ENCODE results near the gene BAIAP2.

BAIAP2 gene

GRCh38 chr17:80992948-80993624 is 41.9 kb upstream of the BAIAP2 start:
- Histone ChIP-seq H3K36me3 (ENCODE audit: control insufficient read depth in 5 of 5, insufficient read depth in 5 of 5, low read length in 5 of 5) (peaks cover 0 to 33% (median 32%) of the 10 kb centered on the region in 5 donors), H3K9ac (ENCODE audit: low read length in 5 of 5) (peak overlapping the region in 4 of 5 donors; percentile 78 to 98 (median 92)), H3K4me1 (ENCODE audit: control insufficient read depth in 5 of 5, insufficient read depth in 5 of 5, low read length in 5 of 5) (peaks cover 3 to 46% (median 42%) of the 10 kb centered on the region in 5 donors), H3K27ac (ENCODE audit: low read depth, low read length) (no peak overlapping the region), H3K4me3 (ENCODE audit: low read depth in 1 of 5, low read length in 5 of 5) (peak overlapping the region; percentile 40 to 82 (median 80)), H3K27me3 (ENCODE audit: control insufficient read depth in 5 of 5, insufficient read depth in 4 of 5, low read length in 5 of 5) (no peaks in the 10 kb centered on the region), H3K9me3 (ENCODE audit: control insufficient read depth in 5 of 5, low read length in 5 of 5) (no peaks in the 10 kb centered on the region)

GRCh38 chr17:80995131-80995530 is 39.8 kb upstream of the BAIAP2 start:
- peaks cover 0 to 53% (median 50%) of the 10 kb centered on the region in 5 donors for H3K36me3 ChIP-seq (ENCODE audit: control insufficient read depth in 5 of 5, insufficient read depth in 5 of 5, low read length in 5 of 5)
- H3K9ac ChIP-seq (ENCODE audit: low read length in 5 of 5): no peak overlapping the region
- no peak overlapping the region for H3K4me3 ChIP-seq (ENCODE audit: low read depth in 1 of 5, low read length in 5 of 5)
- H3K27ac ChIP-seq (ENCODE audit: low read depth, low read length): no peak overlapping the region
- H3K9me3 ChIP-seq (ENCODE audit: control insufficient read depth in 5 of 5, low read length in 5 of 5): no peaks in the 10 kb centered on the region
- H3K27me3 ChIP-seq (ENCODE audit: control insufficient read depth in 5 of 5, insufficient read depth in 4 of 5, low read length in 5 of 5): no peaks in the 10 kb centered on the region
- peaks cover 3 to 31% (median 30%) of the 10 kb centered on the region in 5 donors for H3K4me1 ChIP-seq (ENCODE audit: control insufficient read depth in 5 of 5, insufficient read depth in 5 of 5, low read length in 5 of 5)

GRCh38 chr17:80996422-80997305 is 38.3 kb upstream of the BAIAP2 start:
- Histone ChIP-seq H3K27ac (ENCODE audit: low read depth, low read length) (no peak overlapping the region), H3K9ac (ENCODE audit: low read length in 5 of 5) (no peak overlapping the region), H3K27me3 (ENCODE audit: control insufficient read depth in 5 of 5, insufficient read depth in 4 of 5, low read length in 5 of 5) (peaks cover 0 to 5% (median 0%) of the 10 kb centered on the region in 5 donors), H3K36me3 (ENCODE audit: control insufficient read depth in 5 of 5, insufficient read depth in 5 of 5, low read length in 5 of 5) (peaks cover 0 to 55% (median 54%) of the 10 kb centered on the region in 5 donors), H3K4me1 (ENCODE audit: control insufficient read depth in 5 of 5, insufficient read depth in 5 of 5, low read length in 5 of 5) (peaks cover 3 to 33% (median 19%) of the 10 kb centered on the region in 5 donors), H3K9me3 (ENCODE audit: control insufficient read depth in 5 of 5, low read length in 5 of 5) (no peaks in the 10 kb centered on the region), H3K4me3 (ENCODE audit: low read depth in 1 of 5, low read length in 5 of 5) (no peak overlapping the region)

- no peaks in the 10 kb centered on the region for H3K9me3 ChIP-seq (ENCODE audit: control insufficient read depth in 5 of 5, low read length in 5 of 5)
- no peak overlapping the region for H3K4me3 ChIP-seq (ENCODE audit: low read depth in 1 of 5, low read length in 5 of 5)
- peaks cover 0 to 7% (median 0%) of the 10 kb centered on the region in 5 donors for H3K27me3 ChIP-seq (ENCODE audit: control insufficient read depth in 5 of 5, insufficient read depth in 4 of 5, low read length in 5 of 5)
- peaks cover 0 to 55% (median 54%) of the 10 kb centered on the region in 5 donors for H3K36me3 ChIP-seq (ENCODE audit: control insufficient read depth in 5 of 5, insufficient read depth in 5 of 5, low read length in 5 of 5)
- H3K27ac ChIP-seq (ENCODE audit: low read depth, low read length): no peak overlapping the region
- no peak overlapping the region for H3K9ac ChIP-seq (ENCODE audit: low read length in 5 of 5)
- H3K4me1 ChIP-seq (ENCODE audit: control insufficient read depth in 5 of 5, insufficient read depth in 5 of 5, low read length in 5 of 5): peaks cover 6 to 35% (median 22%) of the 10 kb centered on the region in 5 donors
Observed at GRCh38 chr17:80997424-80998117, 37.4 kb upstream of the BAIAP2 start.

- no peak overlapping the region for H3K9ac ChIP-seq (ENCODE audit: low read length in 5 of 5)
- no peaks in the 10 kb centered on the region for H3K9me3 ChIP-seq (ENCODE audit: control insufficient read depth in 5 of 5, low read length in 5 of 5)
- H3K4me1 ChIP-seq (ENCODE audit: control insufficient read depth in 5 of 5, insufficient read depth in 5 of 5, low read length in 5 of 5): peaks cover 2 to 30% (median 16%) of the 10 kb centered on the region in 5 donors
- peaks cover 0 to 55% (median 54%) of the 10 kb centered on the region in 5 donors for H3K36me3 ChIP-seq (ENCODE audit: control insufficient read depth in 5 of 5, insufficient read depth in 5 of 5, low read length in 5 of 5)
- peaks cover 0 to 11% (median 0%) of the 10 kb centered on the region in 5 donors for H3K27me3 ChIP-seq (ENCODE audit: control insufficient read depth in 5 of 5, insufficient read depth in 4 of 5, low read length in 5 of 5)
- no peak overlapping the region for H3K27ac ChIP-seq (ENCODE audit: low read depth, low read length)
- no peak overlapping the region for H3K4me3 ChIP-seq (ENCODE audit: low read depth in 1 of 5, low read length in 5 of 5)
Observed at GRCh38 chr17:80998118-80998747, 36.7 kb upstream of the BAIAP2 start.

GRCh38 chr17:80998748-80999535 is 36.0 kb upstream of the BAIAP2 start:
- peaks cover 2 to 28% (median 15%) of the 10 kb centered on the region in 5 donors for H3K4me1 ChIP-seq (ENCODE audit: control insufficient read depth in 5 of 5, insufficient read depth in 5 of 5, low read length in 5 of 5)
- H3K9me3 ChIP-seq (ENCODE audit: control insufficient read depth in 5 of 5, low read length in 5 of 5): no peaks in the 10 kb centered on the region
- peaks cover 0 to 18% (median 3%) of the 10 kb centered on the region in 5 donors for H3K27me3 ChIP-seq (ENCODE audit: control insufficient read depth in 5 of 5, insufficient read depth in 4 of 5, low read length in 5 of 5)
- H3K27ac ChIP-seq (ENCODE audit: low read depth, low read length): no peak overlapping the region
- H3K4me3 ChIP-seq (ENCODE audit: low read depth in 1 of 5, low read length in 5 of 5): no peak overlapping the region
- peaks cover 0 to 55% (median 54%) of the 10 kb centered on the region in 5 donors for H3K36me3 ChIP-seq (ENCODE audit: control insufficient read depth in 5 of 5, insufficient read depth in 5 of 5, low read length in 5 of 5)
- no peak overlapping the region for H3K9ac ChIP-seq (ENCODE audit: low read length in 5 of 5)

GRCh38 chr17:80999536-81000333 is 35.2 kb upstream of the BAIAP2 start:
- H3K4me1 ChIP-seq (ENCODE audit: control insufficient read depth in 5 of 5, insufficient read depth in 5 of 5, low read length in 5 of 5): peaks cover 2 to 27% (median 17%) of the 10 kb centered on the region in 5 donors
- no peak overlapping the region for H3K27ac ChIP-seq (ENCODE audit: low read depth, low read length)
- H3K9ac ChIP-seq (ENCODE audit: low read length in 5 of 5): no peak overlapping the region
- no peaks in the 10 kb centered on the region for H3K9me3 ChIP-seq (ENCODE audit: control insufficient read depth in 5 of 5, low read length in 5 of 5)
- H3K27me3 ChIP-seq (ENCODE audit: control insufficient read depth in 5 of 5, insufficient read depth in 4 of 5, low read length in 5 of 5): peaks cover 4 to 22% (median 8%) of the 10 kb centered on the region in 5 donors
- H3K36me3 ChIP-seq (ENCODE audit: control insufficient read depth in 5 of 5, insufficient read depth in 5 of 5, low read length in 5 of 5): peaks cover 0 to 55% (median 54%) of the 10 kb centered on the region in 5 donors
- no peak overlapping the region for H3K4me3 ChIP-seq (ENCODE audit: low read depth in 1 of 5, low read length in 5 of 5)

- H3K4me3 ChIP-seq (ENCODE audit: low read depth in 1 of 5, low read length in 5 of 5): no peak overlapping the region
- peaks cover 2 to 27% (median 17%) of the 10 kb centered on the region in 5 donors for H3K4me1 ChIP-seq (ENCODE audit: control insufficient read depth in 5 of 5, insufficient read depth in 5 of 5, low read length in 5 of 5)
- peaks cover 5 to 25% (median 9%) of the 10 kb centered on the region in 5 donors for H3K27me3 ChIP-seq (ENCODE audit: control insufficient read depth in 5 of 5, insufficient read depth in 4 of 5, low read length in 5 of 5)
- H3K36me3 ChIP-seq (ENCODE audit: control insufficient read depth in 5 of 5, insufficient read depth in 5 of 5, low read length in 5 of 5): peaks cover 0 to 51% (median 49%) of the 10 kb centered on the region in 5 donors
- no peaks in the 10 kb centered on the region for H3K9me3 ChIP-seq (ENCODE audit: control insufficient read depth in 5 of 5, low read length in 5 of 5)
- H3K9ac ChIP-seq (ENCODE audit: low read length in 5 of 5): no peak overlapping the region
- H3K27ac ChIP-seq (ENCODE audit: low read depth, low read length): no peak overlapping the region
Observed at GRCh38 chr17:81000334-81000630, 34.7 kb upstream of the BAIAP2 start.
